Stromal cell of bone marrow (primary cell): ENCODE measurements around the gene OR2B2.

ENCODE experiments used
- DNase-seq: peaks from one replicate; pipeline ENCODE4 v3.0.0-alpha.2; 2012; ENCODE audit warnings: low read depth

OR2B2 gene

DNA sequence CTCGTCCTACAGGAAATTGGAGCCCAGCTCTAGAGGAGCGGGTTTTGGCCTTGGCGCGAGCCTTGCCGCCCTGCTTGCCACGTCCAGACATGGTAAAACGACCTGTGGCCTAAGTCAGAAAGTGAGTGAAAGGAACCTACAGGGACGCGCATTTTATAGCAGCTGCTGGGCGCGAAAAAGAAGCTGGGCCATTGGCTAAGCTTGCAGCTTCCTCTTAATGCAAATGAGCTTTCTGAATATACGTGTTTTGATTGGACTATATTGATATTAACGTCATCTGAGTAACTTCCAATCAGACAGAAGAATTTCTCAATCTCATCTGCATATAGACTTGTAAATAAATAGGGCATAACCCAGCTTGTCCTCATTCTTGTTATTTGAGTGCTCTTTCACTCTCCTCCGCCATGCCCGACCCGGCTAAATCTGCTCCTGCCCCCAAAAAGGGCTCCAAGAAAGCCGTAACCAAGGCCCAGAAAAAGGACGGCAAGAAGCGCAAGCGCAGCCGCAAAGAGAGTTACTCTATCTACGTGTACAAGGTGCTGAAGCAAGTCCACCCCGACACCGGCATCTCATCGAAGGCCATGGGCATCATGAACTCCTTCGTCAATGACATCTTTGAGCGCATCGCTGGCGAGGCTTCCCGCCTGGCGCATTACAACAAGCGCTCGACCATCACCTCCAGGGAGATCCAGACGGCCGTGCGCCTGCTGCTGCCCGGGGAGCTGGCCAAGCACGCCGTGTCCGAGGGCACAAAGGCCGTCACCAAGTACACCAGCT is 18.9 kb downstream of the OR2B2 start:
- peak; percentile 94 for DNase-seq

DNA sequence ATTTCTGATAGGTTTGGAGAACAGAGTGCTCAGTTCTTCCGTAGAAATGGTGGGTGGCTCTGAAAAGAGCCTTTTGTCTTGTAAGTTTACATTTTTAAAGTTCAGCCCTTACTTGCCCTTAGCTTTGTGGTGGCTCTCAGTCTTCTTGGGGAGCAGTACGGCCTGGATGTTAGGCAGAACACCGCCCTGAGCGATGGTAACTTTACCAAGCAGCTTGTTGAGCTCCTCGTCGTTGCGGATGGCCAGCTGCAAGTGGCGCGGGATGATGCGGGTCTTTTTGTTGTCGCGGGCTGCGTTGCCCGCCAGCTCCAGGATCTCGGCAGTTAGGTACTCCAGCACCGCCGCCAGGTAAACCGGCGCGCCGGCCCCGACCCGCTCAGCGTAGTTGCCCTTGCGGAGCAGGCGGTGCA is 19.5 kb downstream of the OR2B2 start:
- peak; percentile 6 for DNase-seq

DNA sequence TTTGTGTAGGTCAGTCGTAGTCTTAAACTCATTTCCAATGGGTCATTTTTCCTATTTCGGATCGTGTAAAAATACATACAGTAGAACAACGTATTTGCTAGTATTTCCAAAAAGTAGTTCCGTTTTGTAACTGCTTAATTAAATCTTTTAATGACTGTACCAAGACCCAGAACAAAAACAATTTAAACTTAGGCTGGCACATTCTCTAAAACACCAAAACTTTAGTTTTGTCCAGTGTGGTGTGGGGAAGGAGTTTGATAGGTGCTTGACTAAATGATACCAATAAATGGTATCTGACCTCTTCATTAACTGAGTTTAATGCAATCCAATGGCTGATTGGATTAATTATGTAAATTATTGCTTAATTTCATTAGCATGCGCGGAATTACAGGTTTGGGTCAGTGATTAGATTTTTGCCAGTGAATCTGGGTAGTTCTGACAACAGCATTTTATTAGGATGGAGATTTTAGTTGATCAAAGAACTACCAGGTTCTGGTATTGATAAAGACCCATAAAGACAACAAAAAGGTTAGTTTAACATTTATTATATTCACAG is 20.8 kb downstream of the OR2B2 start:
- DNase-seq, result no peak

DNA sequence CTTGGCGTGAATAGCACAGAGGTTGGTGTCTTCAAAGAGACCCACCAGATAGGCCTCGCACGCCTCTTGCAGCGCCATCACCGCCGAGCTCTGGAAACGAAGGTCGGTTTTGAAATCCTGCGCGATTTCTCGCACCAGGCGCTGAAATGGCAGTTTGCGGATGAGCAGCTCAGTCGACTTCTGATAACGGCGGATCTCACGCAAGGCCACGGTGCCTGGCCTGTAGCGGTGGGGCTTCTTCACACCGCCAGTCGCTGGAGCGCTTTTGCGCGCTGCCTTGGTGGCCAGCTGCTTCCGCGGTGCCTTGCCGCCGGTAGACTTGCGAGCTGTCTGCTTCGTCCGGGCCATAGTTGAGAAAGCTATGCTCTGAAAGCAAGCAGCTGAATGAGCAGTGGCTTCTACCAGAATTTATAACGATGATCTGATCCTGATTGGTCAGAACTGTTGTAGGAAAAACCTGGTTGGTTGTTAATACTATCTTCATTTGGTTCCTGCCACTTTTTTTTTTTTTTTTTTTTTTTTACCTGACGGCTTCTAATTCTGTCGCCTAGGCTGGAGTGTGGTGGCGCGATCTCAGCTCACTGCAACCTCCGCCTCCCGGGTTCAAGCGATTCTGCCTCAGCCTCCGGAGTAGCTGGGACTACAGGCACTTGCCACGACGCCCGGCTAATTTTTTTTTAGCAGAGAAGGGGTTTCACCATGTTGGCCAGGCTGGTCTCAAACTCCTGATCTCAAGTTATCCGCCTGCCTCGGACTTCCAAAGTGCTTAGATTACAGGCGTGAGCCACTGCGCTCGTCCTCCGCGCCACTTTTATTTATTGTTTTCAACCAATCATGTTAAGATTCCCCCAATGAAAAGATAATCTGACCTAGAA is 21.5 kb downstream of the OR2B2 start:
- DNase-seq, result peak; percentile 90

DNA sequence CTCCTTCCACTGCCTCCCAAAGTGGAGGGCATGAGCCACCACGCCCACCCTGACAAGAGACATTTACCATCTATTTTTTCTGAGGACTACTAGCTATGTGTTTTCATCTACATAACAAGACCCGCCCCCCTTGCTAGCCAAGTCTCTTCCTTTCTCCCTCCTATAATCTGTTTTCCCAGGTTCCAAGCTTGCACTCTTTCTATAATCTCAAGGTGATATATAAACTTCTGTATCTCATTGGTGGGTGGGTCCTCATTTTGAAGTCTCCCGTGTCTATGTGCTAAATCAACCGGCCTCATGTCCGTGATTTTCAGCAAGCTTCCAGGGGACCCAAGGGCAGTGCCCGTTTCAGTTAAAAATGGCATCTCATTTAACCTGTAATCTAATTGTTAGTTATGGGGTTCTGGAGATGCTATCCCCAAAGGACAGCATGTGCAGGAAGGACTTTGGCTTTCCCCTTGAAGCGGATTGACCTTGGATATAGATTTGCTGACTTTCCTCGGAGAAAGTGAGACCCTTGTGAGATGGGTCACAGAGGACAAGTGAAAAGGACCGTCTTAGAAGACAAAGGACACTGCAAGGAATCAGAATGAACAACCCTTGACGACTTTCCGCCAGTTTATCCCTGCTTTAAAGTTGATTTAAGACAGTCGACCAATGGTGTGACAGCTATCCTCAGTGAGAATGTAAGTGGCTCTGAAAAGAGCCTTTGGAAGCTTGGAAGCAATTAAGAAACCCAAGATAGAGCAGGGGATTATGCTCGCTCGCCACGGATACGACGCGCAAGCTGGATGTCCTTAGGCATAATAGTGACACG is 22.4 kb downstream of the OR2B2 start:
- DNase-seq, result no peak

DNA sequence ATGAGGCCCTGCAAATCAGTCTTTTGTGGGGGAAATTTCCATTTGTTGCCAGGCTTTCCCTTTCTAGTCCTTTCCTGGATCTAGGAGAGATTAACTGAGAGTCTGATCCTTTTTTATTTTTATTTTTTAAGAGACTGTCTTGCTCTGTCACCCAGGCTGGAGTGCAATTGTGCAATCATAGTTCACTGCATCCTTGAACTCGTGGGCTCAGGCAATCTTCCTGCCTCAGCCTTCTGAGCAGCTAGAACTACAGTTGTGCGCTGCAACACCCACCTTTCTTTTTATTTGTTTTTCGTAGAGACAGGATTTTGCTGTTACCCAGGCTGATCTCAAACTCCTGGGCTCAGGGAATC is 22.9 kb downstream of the OR2B2 start:
- no peak for DNase-seq

DNA sequence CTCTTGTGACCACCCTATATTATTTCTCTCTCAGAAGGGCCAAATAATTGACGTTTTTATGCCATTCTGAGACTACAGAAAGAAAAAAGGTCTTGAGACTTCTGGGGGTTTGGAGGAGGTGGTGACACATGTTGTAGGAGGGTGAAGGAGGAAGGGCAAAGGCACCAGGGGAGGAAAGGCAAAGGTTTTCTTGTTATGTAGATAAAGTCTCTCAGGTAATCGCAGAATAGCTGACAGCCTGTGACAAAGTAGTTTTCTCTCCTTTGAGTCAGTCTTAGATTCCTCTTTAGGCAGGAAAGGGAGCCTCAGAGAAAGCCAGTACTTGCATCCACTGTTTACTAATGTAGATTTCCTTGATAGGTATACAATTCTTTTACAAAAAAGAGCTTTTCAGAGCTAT is 23.6 kb downstream of the OR2B2 start:
- no peak for DNase-seq

DNA sequence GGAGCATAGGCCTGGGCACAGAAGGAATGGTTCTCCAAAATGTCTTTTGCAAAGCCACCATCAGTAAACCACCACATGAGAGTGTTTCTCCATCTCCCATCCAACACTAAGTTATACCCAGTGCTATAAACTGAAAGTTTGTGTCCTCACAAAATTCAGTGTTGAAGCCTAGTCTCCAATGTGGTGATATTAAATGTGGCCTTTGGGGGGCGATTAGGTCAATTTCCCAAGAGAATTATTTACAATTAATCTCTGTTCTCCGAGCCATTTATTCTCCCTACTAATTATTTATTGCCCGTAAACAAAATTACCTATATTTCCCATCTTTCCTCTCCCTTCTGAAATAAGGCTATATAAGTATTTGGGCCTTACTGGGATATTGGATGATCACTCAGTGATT is 26.1 kb downstream of the OR2B2 start:
- DNase-seq, result no peak

DNA sequence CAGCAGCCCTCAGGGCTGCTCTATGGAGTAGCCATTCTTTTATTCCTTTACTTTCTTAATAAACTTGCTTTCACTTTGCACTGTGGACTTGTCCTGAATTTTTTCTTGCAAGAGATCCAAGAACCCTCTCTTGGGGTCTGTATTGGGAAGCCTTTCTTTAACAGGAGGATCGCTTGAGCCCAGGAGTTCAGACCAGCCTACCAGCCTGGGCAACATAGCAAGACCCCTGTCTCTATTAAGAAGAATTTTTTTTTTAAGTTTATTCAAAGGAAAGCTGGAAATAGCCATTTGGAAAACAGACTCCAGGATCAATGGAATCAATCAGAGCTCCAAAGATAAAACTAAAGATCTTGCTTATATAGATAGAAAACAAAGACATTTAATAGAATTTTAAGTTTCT is 29.1 kb downstream of the OR2B2 start:
- DNase-seq, result no peak

DNA sequence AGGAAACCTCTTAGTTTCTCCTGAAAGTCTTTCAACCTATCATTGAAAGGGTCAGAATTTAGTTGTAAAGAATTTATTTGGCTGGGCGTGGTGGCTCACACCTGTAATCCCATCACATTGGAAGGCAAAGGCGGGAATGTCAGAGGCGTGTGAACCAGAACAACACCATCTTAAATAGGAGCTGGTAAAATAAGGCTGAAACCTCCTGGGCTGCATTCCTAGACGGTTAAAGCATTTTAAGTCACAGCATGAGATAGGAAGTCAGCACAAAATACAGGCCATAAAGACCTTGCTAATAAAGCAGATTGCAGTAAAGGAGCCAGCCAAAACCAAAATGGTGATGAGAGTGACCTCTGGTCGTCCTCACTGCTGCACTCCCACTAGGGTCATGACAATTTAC is 29.6 kb downstream of the OR2B2 start:
- no peak for DNase-seq

DNA sequence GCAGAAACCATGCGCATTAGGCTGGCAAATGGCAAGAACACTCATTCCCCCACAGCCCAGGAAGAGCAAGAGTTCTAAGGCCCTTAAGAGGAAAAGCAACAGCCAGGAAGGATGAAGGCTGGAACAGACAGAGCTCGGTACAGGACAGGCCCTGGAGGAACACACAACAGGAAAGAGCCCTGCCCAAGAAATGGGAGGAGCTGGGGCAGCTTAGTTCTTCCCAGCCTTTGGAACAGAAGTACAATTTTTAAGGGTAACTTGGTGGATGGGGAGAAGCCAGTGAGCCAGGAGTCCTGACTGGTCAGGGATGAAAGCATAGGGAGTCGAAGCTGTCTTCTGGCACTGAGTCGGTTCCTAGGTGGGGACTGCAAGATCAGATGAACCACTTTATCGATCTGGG is 32.4 kb downstream of the OR2B2 start:
- DNase-seq, result no peak

DNA sequence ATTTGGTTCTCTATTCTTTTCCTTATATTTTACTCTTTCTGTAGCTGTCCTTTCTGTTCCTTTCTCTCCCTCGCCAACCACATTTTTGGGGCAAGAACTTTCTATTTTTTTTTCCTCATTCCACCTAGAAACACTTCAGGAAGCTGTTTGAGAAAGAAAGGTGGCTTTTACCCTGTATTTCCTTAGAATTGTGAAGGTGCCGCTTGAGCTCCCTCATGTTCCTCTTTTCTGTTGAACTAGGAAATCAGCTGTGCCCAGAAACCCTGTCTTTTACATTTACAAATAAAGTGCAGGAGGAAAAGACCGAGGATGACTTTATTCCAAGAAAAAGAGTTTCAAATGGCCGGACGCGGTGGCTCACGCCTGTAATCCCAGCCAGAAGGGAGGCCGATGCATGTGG is 38.2 kb downstream of the OR2B2 start:
- no peak for DNase-seq

DNA sequence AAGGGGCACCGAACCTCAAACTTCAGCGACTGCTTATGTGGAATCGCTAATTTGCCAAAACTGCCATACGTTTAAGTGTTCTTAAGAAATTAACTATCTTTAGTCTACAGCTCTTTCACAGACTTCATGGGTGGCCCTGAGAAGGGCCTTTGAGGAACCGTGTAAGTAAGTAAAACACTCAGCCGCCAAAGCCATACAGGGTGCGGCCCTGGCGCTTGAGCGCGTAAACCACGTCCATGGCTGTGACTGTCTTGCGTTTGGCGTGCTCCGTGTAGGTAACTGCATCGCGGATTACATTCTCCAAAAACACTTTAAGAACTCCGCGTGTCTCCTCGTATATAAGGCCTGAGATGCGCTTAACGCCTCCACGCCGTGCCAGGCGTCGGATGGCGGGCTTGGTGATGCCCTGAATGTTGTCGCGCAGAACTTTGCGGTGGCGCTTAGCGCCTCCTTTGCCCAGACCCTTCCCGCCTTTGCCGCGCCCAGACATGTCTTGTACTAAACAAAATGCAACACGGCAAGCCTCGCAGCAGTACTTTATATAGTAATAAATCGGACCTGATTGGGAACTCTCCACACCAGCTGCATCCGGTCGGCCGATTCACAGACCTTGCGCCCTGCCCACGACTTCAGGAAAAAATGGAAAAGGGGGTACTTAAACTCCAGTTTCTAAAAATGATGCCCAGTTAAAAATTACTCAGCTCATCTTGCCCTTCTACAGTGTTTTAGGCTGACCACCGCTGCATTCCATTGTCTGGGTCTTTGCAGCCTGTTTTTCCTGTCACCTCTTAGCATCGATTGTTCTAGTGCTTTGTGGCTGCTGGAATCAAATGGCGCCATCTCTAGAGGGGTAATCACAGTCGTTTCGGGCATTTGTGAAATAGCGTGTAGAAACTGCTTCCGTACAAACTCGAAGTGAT is 38.9 kb downstream of the OR2B2 start:
- DNase-seq, result no peak

DNA sequence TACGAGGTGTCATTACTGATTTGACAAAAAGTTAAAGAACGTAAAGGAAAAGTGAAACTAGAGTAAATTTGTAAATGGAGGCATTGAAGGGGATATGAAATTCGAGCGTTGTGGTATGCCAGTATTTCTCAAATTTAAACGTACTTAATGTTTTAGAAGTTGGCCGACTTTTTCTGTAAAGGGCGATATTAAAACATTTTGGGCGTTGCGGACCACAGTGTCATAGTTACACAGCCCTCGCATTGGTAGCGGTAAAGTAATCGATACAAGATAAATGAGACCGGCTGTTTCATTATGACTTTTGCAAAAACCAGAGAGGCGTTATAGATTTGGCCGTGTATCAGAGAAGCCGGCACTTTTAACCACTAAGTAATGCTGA is 39.6 kb downstream of the OR2B2 start:
- DNase-seq, result no peak

DNA sequence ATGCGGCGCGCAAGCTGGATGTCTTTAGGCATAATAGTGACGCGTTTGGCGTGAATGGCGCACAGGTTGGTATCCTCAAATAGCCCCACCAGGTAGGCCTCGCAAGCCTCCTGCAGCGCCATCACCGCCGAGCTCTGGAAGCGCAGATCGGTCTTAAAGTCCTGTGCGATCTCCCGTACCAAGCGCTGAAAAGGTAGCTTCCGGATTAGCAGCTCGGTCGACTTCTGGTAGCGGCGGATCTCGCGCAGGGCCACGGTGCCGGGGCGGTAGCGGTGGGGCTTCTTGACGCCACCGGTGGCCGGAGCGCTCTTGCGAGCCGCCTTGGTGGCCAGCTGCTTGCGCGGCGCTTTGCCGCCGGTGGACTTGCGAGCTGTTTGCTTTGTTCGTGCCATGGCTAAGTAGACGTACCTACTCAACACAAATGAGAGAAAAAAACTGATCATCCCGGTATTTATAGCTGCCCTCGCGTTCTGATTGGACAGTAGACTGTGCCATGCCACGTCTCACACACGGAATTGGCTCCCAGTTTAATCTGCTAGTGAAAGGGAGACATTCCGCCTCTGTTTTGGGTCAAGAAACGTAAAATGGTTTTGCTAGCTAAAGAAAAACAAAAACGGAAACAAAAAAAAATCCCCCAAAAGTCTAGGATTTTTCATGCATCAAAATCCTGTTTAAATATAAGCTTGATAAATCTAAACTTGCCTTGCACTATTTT is 40.1 kb downstream of the OR2B2 start:
- DNase-seq, result peak; percentile 95

DNA sequence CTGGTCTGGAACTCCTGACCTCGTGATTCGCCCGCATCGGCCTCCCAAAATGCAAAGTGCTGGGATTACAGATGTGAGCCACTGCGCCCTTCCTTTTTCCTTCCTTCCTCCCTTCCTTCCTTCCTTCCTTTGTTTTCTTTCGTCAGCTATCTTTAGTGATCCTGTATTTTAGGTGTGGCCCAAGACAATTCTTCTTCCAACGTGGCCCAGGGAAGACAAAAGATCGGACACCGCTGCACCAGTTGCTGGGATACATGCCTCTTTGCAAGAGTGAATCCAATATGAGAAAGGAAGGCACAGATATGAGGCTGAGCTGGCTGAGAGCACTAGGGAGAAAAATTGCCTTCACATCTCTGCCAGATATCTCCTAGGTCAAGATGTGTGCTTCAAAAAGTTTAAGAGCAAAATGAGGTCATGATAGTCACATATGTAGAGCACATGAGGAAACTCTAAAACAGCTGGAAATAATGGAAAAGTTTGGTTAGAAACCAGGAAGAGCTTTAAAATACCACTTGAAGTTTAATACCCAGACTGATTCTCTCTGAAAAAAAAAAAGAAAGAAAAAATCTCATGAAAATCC is 41.8 kb downstream of the OR2B2 start:
- no peak for DNase-seq

DNA sequence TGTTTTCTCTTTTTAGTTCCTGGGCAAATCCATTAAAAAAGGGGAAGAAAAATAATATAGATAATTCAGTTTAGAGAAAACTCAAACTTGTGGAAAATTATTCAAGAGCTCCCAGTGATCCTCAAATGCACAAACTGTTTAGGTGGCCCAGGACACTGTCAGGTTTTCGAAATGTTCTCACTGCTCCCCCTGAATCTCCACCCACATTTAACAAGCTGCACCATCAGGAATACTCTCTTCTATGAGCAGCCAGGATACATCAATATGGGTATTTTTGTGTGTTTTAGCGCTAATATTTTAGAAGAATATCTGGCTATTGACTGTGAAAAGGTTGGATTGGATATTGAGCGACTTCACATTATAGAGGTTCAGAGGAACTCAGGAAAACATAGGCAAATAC is 43.9 kb downstream of the OR2B2 start:
- DNase-seq, result no peak

DNA sequence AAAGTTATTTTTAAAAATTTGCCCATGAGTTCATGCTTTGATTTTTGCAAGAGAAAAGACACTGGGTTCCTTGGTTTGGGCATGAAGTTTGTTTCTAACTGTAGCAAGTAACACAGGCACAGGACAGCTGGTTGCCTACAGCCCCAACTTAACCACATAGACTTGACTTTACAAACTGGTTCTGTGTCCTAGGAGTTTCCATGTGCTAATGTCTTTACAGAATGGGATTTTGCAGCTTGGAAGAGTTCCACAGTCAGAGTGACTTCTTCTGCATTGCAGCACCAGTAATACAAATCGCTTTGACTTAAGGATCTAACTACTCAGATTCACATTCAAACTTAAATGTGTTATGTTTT is 44.3 kb downstream of the OR2B2 start:
- no peak for DNase-seq

DNA sequence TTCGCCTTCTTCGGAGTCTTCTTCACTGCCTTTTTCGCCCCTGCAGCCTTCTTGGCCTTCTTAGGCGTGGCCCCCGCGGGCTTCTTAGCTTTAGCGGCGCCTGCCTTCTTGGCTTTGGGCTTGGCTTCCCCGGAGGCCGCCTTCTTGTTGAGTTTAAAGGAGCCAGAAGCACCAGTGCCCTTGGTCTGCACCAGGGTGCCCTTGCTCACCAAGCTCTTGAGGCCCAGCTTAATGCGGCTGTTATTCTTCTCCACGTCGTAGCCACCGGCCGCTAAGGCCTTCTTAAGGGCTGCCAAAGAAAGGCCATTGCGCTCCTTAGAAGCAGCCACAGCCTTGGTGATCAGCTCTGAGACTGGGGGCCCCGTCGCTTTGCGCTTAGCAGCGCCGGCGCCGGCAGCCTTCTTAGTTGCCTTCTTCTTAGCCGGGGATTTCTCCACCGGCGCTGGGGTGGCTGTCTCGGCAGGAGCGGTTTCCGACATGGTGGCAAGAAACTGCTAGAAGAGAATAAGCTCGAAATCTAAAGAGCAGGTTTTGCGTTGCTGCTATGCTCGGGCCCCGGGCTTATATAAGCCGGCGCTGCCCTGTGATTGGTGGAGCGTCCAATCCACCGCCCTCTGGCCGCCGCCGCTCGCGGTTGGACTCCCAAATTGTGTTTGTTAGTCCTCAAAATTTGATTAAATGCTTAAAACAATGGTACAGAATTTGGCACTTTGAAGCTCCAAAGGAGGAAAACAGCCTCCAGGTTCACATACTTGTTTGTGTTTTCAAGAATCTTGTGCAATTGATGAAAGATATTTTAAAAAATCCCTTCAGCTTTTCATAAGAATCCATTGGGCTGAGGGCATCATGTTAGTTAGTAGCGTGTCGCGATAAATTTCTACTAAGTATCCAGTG is 44.9 kb downstream of the OR2B2 start:
- peak; percentile 66 for DNase-seq
